Lung (tissue), 12 donors: ENCODE data around the gene CREB3. TPM values are rescaled to one million over a fixed set of nuclear protein-coding genes. Genes with fewer than 3 reads are reported as not detected.

ENCODE experiments used
- ATAC-seq: fragments of 200-7000 bp; cut with Tn5 transposase; one replicate; pipeline ENCODE4 v1.9.1; 2020; ENCODE audit warnings: moderate number of reproducible peaks; ENCODE audit not compliant: insufficient read depth, low FRiP score
- DNase-seq, 3 donors: peaks; one replicate each; pipeline ENCODE4 v3.0.0-alpha.2; 2013 to 2017
- H3K27ac ChIP-seq, 2 donors: one replicate each; pipeline ENCODE4 v1.5.1; 2013; ENCODE audit warnings: mild to moderate bottlenecking in 2 of 2, moderate library complexity in 2 of 2, control low read depth in 1 of 2, inconsistent platforms in 1 of 2, low read depth in 1 of 2, low read length in 1 of 2
- H3K27me3 ChIP-seq, 3 donors: one replicate each; pipeline ENCODE4 v1.5.1; 2013; ENCODE audit warnings: low read length in 2 of 3; ENCODE audit not compliant: control insufficient read depth in 3 of 3, insufficient read depth in 3 of 3
- H3K36me3 ChIP-seq, 4 donors: one replicate each; pipeline ENCODE4 v1.5.1; 2013; ENCODE audit warnings: low read length in 4 of 4, mild to moderate bottlenecking in 1 of 4, moderate library complexity in 1 of 4; ENCODE audit not compliant: control insufficient read depth in 4 of 4, insufficient read depth in 4 of 4
- H3K4me1 ChIP-seq, 5 donors: one replicate each; pipeline ENCODE4 v1.5.1; 2013; ENCODE audit warnings: low read length in 5 of 5, mild to moderate bottlenecking in 2 of 5, moderate library complexity in 1 of 5; ENCODE audit not compliant: control insufficient read depth in 5 of 5, insufficient read depth in 5 of 5
- H3K4me3 ChIP-seq: one replicate; pipeline ENCODE4 v1.5.1; 2013; ENCODE audit warnings: mild to moderate bottlenecking, control low read depth, moderate library complexity
- H3K9ac ChIP-seq, 2 donors: one replicate each; pipeline ENCODE4 v1.5.1; 2013; ENCODE audit warnings: low read length in 2 of 2, control low read depth in 1 of 2; ENCODE audit not compliant: insufficient read depth in 1 of 2
- H3K9me3 ChIP-seq, 4 donors: one replicate each; pipeline ENCODE4 v1.5.1; 2013; ENCODE audit warnings: low read length in 3 of 4, mild to moderate bottlenecking in 1 of 4, moderate library complexity in 1 of 4; ENCODE audit not compliant: control insufficient read depth in 4 of 4, insufficient read depth in 3 of 4
- WGBS, 2 donors: extraction: QIAGEN DNeasy Blood & Tissue Kit; methylation state at CpG; one replicate each; pipeline ENCODE4 v1.1.7; 2013; 5-methylcytosine and 5-hydroxymethylcytosine counted together
- polyA plus RNA-seq, 2 donors: library from polyadenylated mRNA; stranded (reverse); fragments of 200-250 nt; gene quantifications; one replicate each; pipeline ENCODE4 v1.2.1, GENCODE V29; 2013
- total RNA-seq, 2 donors: library from RNA; depleted of rRNA in 1 of 2; stranded (reverse); fragments of >200 nt in 1 of 2; gene quantifications; one replicate each; pipeline ENCODE4 v1.2.1, GENCODE V29; 2014 to 2021
- TF ChIP-seq, protein P1 (sequence below): IDR thresholded peaks from 2 replicates; pipeline ENCODE4 v1.5.1; 2012; ENCODE audit warnings: mild to moderate bottlenecking; ENCODE audit errors: control extremely low read depth, extremely low read depth
- donor health status: control.
- donor health status: control.
- donor health status: Bipolar disorder and iron deficiency.
- donor health status: healthy.
- donor health status: DM: yes; HTN: yes; CAD: no.

The CREB3 gene
- total and polyA plus RNA-seq, 4 donors = 25.1 to 43.3 (median 38.9) TPM

DNA sequence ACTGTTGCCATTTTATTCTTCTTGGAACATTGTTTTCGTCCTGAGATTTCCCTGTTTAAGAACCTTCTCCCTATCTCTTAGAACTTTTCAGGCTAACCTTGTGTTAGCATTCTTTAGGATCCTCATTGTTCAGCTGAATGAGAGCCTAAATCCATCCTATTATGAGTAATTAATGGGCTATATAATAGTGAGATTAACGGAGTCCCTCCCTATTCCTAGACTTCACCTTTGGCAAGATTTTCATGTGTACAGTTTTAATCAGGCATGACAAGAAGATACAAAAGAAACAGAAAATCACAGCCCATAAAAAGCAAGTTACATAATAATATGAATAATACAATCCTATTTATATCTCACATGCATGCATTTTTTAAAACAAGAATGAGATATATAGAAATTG lies 30.7 kb downstream of the CREB3 start:
- Histone ChIP-seq H3K4me1 (peaks cover 0 to 13% (median 4%) of the 10 kb centered on the region in 5 donors), H3K27ac (no peak overlapping the region), H3K9me3 (no peaks in the 10 kb centered on the region), H3K27me3 (no peaks in the 10 kb centered on the region), H3K36me3 (peaks cover 0 to 1% (median 0%) of the 10 kb centered on the region in 4 donors), H3K4me3 (no peak overlapping the region), H3K9ac (no peak overlapping the region)
- ATAC-seq (no peak), DNase-seq (no peak)
- 86 to 95% methylated on average over 2 of the region's 2 CpGs for WGBS, 2 donors
- TF ChIP-seq, protein P1, sequence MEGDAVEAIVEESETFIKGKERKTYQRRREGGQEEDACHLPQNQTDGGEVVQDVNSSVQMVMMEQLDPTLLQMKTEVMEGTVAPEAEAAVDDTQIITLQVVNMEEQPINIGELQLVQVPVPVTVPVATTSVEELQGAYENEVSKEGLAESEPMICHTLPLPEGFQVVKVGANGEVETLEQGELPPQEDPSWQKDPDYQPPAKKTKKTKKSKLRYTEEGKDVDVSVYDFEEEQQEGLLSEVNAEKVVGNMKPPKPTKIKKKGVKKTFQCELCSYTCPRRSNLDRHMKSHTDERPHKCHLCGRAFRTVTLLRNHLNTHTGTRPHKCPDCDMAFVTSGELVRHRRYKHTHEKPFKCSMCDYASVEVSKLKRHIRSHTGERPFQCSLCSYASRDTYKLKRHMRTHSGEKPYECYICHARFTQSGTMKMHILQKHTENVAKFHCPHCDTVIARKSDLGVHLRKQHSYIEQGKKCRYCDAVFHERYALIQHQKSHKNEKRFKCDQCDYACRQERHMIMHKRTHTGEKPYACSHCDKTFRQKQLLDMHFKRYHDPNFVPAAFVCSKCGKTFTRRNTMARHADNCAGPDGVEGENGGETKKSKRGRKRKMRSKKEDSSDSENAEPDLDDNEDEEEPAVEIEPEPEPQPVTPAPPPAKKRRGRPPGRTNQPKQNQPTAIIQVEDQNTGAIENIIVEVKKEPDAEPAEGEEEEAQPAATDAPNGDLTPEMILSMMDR = no peak

DNA sequence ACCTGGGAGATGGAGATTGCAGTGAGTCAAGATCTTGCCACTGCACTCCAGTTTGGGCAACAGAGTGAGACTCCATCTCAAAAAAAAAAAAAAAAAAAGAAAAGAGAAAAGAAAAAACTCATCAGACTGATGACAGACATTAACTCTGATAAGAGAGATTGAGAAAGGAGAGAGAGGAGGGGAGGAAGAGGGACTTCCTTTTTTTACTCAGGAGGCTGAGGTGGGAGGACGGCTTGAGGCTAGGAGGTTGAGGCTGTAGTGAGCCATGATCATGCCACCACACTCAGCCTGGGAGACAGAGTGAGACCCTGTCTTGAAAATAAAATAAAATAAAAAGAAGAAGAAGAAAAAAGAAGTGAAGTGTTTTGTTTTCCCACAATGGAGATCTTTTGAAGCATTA lies 31.3 kb downstream of the CREB3 start:
- Histone ChIP-seq H3K27ac (no peak overlapping the region), H3K9ac (no peak overlapping the region), H3K36me3 (peaks cover 0 to 1% (median 0%) of the 10 kb centered on the region in 4 donors), H3K27me3 (no peaks in the 10 kb centered on the region), H3K9me3 (no peaks in the 10 kb centered on the region), H3K4me3 (no peak overlapping the region), H3K4me1 (peaks cover 0 to 13% (median 3%) of the 10 kb centered on the region in 5 donors)
- ATAC-seq (no peak), DNase-seq (no peak)
- TF ChIP-seq, protein P1 = no peak
- WGBS, 2 donors = 86 to 88% methylated on average over 1 of the region's 1 CpG

DNA sequence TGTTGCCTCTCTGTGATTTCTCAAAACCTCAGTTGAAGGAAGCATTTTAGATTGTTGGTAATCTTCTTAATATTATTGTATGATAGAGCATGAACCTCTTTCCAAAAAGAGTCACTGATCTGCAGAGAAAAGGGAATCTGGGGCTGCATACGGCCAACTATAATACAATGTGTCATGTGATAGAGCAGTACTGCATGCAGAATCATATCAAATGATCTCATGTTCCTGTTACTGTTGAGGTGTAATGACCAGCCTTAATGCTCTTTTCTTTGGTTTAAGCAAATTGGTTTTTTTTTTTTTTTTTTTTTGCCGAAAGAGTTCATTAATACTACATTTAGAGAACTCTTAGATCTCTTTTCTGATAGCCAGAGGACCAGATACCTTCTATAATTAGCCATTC lies 34.5 kb downstream of the CREB3 start:
- no peaks in the 10 kb centered on the region for H3K36me3 ChIP-seq
- H3K4me3 ChIP-seq = no peak overlapping the region
- DNase-seq = no peak
- H3K27me3 ChIP-seq = no peaks in the 10 kb centered on the region
- no peak overlapping the region for H3K9ac ChIP-seq
- peaks cover 2 to 20% (median 15%) of the 10 kb centered on the region in 5 donors for H3K4me1 ChIP-seq
- no peak for ATAC-seq
- WGBS, 2 donors = 74 to 97% methylated on average over 2 of the region's 2 CpGs
- TF ChIP-seq, protein P1 = no peak
- H3K9me3 ChIP-seq = no peaks in the 10 kb centered on the region
- H3K27ac ChIP-seq = no peak overlapping the region

DNA sequence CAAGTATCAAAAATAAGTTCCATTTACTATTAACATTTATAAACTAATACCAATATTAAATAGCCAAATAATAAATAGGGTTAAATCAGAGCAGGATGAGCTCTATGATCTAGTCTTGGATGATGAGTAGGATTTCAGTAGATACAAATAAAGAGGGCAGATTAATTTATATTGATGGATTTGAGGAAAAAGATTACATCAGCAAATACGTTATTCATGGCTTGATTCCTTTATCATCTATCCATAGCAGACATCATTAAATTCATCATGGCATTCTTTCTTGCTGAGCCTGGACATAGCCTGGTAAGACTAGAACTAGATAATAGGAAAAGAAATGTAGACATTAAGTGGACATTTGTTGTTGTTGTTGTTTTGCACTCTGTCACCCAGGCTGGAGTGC lies 35.0 kb downstream of the CREB3 start:
- no peak overlapping the region for H3K4me3 ChIP-seq
- ATAC-seq (no peak), DNase-seq (no peak)
- H3K27ac ChIP-seq = no peak overlapping the region
- peaks cover 2 to 23% (median 17%) of the 10 kb centered on the region in 5 donors for H3K4me1 ChIP-seq
- TF ChIP-seq, protein P1 = no peak
- no peak overlapping the region for H3K9ac ChIP-seq
- 88 to 95% methylated on average over 1 of the region's 1 CpG for WGBS, 2 donors
- H3K36me3 ChIP-seq = no peaks in the 10 kb centered on the region
- no peaks in the 10 kb centered on the region for H3K9me3 ChIP-seq
- H3K27me3 ChIP-seq = no peaks in the 10 kb centered on the region
